Central memory CD8-positive, alpha-beta T cell (primary cell): ENCODE results near the gene MUC4.
A peak's percentile ranks its signal among the peaks of the same experiment; 100 is the strongest.
"Not testable (repeated sequence)": the region's sequence is repeated elsewhere in the genome, so short reads cannot be mapped to it uniquely, and the experiment has no call there.

ENCODE experiments used
- ATAC-seq: fragments of 150-1000 bp; cut with Tn5 transposase; replicated peaks from 2 replicates; pipeline ENCODE4 v1.10.0; 2022; ENCODE audit warnings: mild to moderate bottlenecking, moderate FRiP score, moderate number of reproducible peaks; ENCODE audit not compliant: poor library complexity, severe bottlenecking; ENCODE audit errors: extremely low read depth
- DNase-seq, 2 donors: peaks; one replicate each; pipeline ENCODE4 v3.0.0; 2021; ENCODE audit warnings: low spot score in 2 of 2
- H3K27ac Mint-ChIP-seq: one replicate; pipeline ENCODE4 v1.8.0; 2022; ENCODE audit warnings: low read depth, mild to moderate bottlenecking, moderate library complexity, mixed read lengths
- H3K27me3 Mint-ChIP-seq: one replicate; pipeline ENCODE4 v1.8.0; 2022; ENCODE audit warnings: mixed read lengths
- H3K36me3 Mint-ChIP-seq: one replicate; pipeline ENCODE4 v1.8.0; 2022; ENCODE audit warnings: mild to moderate bottlenecking, moderate library complexity, mixed read lengths; ENCODE audit not compliant: insufficient read depth
- H3K4me1 Mint-ChIP-seq: one replicate; pipeline ENCODE4 v1.8.0; 2022; ENCODE audit warnings: mixed read lengths
- H3K4me3 Mint-ChIP-seq: one replicate; pipeline ENCODE4 v1.8.0; 2022; ENCODE audit warnings: mild to moderate bottlenecking, moderate library complexity, mixed read lengths
- H3K9me3 Mint-ChIP-seq: one replicate; pipeline ENCODE4 v1.8.0; 2022; ENCODE audit warnings: mixed read lengths

The MUC4 gene

GRCh38 chr3:195746346-195746745, 65.4 kb downstream of the MUC4 start:
- Mint-ChIP-seq H3K4me3 (no peak overlapping the region), H3K4me1 (peaks cover 13% of the 10 kb centered on the region), H3K27ac (no peak overlapping the region), H3K27me3 (peaks cover 8% of the 10 kb centered on the region), H3K9me3 (no peaks in the 10 kb centered on the region), H3K36me3 (peaks cover 2% of the 10 kb centered on the region)
- ATAC-seq (no peak), DNase-seq (no peak)

DNA sequence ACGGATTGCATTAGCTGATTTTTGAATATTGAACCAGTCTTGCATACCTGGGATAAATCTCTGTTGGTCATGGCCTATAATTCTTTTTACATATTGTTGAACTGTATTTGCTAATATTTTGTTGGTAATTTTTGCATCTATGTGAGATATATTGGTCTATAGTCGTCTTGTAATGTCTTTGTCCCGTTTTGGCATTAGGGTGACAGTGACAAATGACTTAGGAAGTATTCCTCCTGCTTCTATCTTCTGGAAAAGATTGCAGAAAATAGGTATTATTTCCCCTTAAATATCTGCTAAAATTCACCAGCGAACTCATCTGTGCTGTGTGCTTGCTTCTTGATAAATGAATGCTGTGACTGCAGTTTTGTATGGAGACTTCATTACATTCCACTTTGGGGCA, 67.3 kb downstream of the MUC4 start:
- Mint-ChIP-seq H3K27ac (no peak overlapping the region), H3K4me3 (no peak overlapping the region)

GRCh38 chr3:195739561-195740111, 72.1 kb downstream of the MUC4 start:
- no peak for ATAC-seq
- H3K27ac Mint-ChIP-seq, result no peak overlapping the region
- no peak overlapping the region for H3K4me3 Mint-ChIP-seq
- H3K4me1 Mint-ChIP-seq, result no peaks in the 10 kb centered on the region
- no peak for DNase-seq
- no peaks in the 10 kb centered on the region for H3K9me3 Mint-ChIP-seq
- H3K27me3 Mint-ChIP-seq, result peaks cover 9% of the 10 kb centered on the region
- H3K36me3 Mint-ChIP-seq, result peaks cover 7% of the 10 kb centered on the region

More for the DNA sequence above, 67.3 kb downstream of the MUC4 start:
- Mint-ChIP-seq H3K27me3 (peaks cover 9% of the 10 kb centered on the region), H3K36me3 (peaks cover 4% of the 10 kb centered on the region), H3K4me1 (peaks cover 13% of the 10 kb centered on the region), H3K9me3 (no peaks in the 10 kb centered on the region)
- no peak for DNase-seq
- ATAC-seq, result no peak

DNA sequence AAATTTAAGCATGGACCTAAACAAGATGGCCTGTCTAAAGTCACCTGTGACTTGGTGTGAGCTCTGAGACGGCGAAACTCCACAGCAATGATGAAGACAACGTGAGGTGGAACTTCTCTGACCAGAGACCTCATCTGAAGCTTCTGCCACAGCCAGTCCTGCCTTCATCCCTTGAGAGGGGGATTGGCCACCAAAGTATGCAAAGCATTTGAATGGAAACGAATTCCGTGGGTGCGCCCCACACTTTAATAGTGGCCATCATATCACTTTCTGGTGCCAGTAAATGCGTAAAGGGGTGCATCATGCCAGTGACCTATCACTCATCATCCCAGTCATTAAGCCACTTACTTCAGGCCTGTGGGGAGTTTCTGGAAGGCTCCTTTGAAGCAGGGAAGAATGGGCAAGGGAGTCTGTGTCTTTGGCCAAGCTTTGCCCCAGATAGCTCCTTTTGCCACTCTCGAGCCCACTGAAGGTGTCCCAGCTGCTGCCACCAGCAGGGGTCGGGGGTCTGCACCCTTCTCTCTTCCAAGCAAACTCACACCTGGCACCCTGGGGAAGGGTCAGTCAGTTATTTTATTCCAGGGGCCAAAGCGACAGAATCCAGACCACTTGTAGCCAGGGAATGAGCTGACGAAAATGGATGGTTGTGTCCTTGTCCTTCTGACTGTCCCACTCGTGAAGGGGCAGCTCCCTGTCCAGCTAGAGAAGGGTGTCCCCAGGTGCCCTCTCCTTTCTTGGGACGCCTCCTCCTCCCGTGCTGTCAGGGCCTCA, 73.3 kb downstream of the MUC4 start:
- H3K36me3 Mint-ChIP-seq, result peaks cover 4% of the 10 kb centered on the region
- H3K27me3 Mint-ChIP-seq, result peaks cover 9% of the 10 kb centered on the region
- no peaks in the 10 kb centered on the region for H3K9me3 Mint-ChIP-seq
- ATAC-seq (no peak), DNase-seq (no peak)
- no peak overlapping the region for H3K4me3 Mint-ChIP-seq
- no peak overlapping the region for H3K27ac Mint-ChIP-seq
- H3K4me1 Mint-ChIP-seq, result no peaks in the 10 kb centered on the region

DNA sequence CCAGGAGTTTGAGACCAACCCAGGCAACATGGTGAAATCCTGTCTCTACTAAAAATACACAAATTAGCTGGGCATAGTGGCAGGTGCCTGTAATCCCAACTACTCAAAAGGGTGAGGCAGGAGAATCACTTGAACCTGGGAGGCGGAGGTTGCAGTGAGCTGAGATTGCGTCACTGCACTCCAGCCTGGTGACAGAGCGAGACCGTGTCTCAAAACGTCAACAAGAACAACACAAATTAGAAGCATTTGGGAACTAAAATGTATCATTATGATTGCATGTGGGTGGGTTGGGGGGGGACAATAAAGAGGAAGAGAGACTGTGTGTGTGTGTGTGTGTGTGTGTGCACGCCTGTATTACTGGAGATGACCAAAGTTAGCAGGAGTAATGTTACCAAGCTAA, 73.9 kb downstream of the MUC4 start:
- ATAC-seq, H3K4me1 Mint-ChIP-seq, H3K4me3 Mint-ChIP-seq, H3K27me3 Mint-ChIP-seq, H3K36me3 Mint-ChIP-seq, H3K9me3 Mint-ChIP-seq, H3K27ac Mint-ChIP-seq, DNase-seq: not testable (repeated sequence)

DNA sequence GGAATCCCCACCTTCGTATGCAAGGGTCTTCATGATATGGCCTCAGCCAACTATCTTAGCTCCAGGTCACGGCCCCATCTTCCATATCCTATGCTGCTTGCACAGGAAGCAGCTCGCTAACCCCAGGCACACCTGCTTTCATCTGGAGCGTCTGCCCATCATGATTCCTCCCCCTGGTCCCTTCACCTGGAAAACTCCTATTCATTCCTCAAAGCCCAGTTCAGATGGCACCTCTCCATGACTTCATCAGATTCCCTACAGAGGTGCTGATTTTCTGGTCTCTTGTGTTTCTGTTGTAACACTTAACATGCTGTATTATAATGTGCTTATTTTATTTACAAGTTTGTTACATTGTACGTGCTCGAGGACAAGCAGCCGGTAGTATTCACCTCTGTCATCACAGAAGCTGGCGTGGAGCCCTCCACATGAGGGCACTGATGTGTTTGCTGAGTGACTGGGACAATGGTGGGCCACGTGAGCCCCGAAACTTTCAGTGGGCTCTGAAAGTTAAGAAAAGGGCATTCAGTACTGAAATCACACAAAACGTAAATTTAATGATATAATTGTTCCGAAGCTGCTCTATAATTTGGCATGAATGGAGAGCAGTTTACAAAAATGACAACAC, 74.8 kb downstream of the MUC4 start:
- no peak for ATAC-seq
- Mint-ChIP-seq H3K4me3 (no peak overlapping the region), H3K36me3 (peaks cover 6% of the 10 kb centered on the region), H3K27me3 (peaks cover 7% of the 10 kb centered on the region), H3K9me3 (no peaks in the 10 kb centered on the region), H3K4me1 (no peaks in the 10 kb centered on the region), H3K27ac (no peak overlapping the region)
- DNase-seq, result no peak

DNA sequence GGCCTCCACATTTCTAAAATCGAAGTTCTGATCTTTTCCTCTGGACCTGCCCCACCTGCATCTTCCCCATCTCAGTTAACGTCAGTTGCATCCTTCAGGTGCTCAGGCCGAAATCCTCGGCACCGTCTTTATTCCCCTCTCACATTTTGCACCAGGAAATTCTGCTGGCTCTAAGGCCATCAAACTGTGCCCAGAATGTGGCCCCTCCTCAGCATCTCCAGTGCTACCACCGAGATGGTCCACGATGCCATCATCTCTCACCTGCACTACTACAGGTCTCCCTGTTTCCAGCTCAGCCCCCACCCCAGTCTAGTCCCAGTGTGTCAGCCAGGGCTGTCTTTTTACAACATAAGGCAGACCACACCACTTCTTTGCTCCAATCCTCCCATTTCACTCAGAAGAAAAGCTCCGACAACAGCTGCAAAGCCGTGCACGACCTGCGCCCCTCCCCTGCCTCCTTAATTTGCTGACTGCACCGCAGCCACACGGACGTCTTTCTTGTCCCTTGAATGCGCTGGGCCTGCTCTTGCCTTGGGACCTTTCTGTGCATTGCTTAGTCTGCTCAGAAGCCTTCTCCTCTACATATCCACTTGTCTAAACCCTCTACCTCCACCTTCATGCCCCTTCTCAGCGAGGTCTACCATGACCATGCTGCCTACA, 76.6 kb downstream of the MUC4 start:
- Mint-ChIP-seq H3K36me3 (peaks cover 5% of the 10 kb centered on the region), H3K27ac (no peak overlapping the region)
- ATAC-seq, result no peak

DNA sequence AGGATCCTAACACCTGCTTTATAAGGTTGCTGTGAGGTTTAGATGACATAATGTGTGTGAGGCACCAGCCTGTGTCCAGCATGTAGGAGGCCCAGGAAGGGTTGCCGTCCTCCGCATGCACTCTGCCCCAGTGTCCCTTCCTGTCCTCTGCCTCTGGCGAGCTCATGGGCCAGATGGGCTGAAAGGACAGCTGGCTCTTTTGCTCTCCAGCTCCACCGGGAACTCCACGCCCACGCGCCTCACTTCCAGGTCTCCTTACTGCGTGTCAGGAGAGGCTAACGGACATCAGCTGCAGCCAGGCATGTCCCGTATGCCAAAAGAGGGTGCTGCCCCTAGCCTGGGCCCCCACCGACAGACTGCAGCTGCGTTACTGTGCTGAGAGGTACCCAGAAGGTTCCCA, 78.8 kb downstream of the MUC4 start:
- Mint-ChIP-seq H3K27me3 (peaks cover 18% of the 10 kb centered on the region), H3K27ac (no peak overlapping the region), H3K4me3 (no peak overlapping the region), H3K9me3 (no peaks in the 10 kb centered on the region), H3K4me1 (no peaks in the 10 kb centered on the region), H3K36me3 (peaks cover 6% of the 10 kb centered on the region)
- DNase-seq, result no peak
- ATAC-seq, result no peak

More for the DNA sequence above, 76.6 kb downstream of the MUC4 start:
- H3K9me3 Mint-ChIP-seq, result no peaks in the 10 kb centered on the region
- no peaks in the 10 kb centered on the region for H3K4me1 Mint-ChIP-seq
- no peak for DNase-seq
- no peak overlapping the region for H3K4me3 Mint-ChIP-seq
- H3K27me3 Mint-ChIP-seq, result no peaks in the 10 kb centered on the region

- Mint-ChIP-seq H3K27me3 (peaks cover 18% of the 10 kb centered on the region), H3K4me3 (no peak overlapping the region)
These were observed 80.3 kb downstream of the MUC4 start for GRCh38 chr3:195731356-195731905.

GRCh38 chr3:195729476-195730251, 82.1 kb downstream of the MUC4 start:
- H3K4me1 Mint-ChIP-seq, result no peaks in the 10 kb centered on the region
- ATAC-seq (no peak), DNase-seq (no peak)
- H3K36me3 Mint-ChIP-seq, result peaks cover 6% of the 10 kb centered on the region
- H3K27me3 Mint-ChIP-seq, result peaks cover 26% of the 10 kb centered on the region
- no peak overlapping the region for H3K4me3 Mint-ChIP-seq
- no peak overlapping the region for H3K27ac Mint-ChIP-seq
- no peaks in the 10 kb centered on the region for H3K9me3 Mint-ChIP-seq

More at GRCh38 chr3:195731356-195731905, 80.3 kb downstream of the MUC4 start:
- Mint-ChIP-seq H3K4me1 (no peaks in the 10 kb centered on the region), H3K27ac (peak overlapping the region; percentile 40), H3K9me3 (no peaks in the 10 kb centered on the region), H3K36me3 (peaks cover 6% of the 10 kb centered on the region)
- no peak for DNase-seq
- ATAC-seq, result no peak

- not testable (repeated sequence) for H3K4me1 Mint-ChIP-seq, H3K4me3 Mint-ChIP-seq, DNase-seq, ATAC-seq, H3K36me3 Mint-ChIP-seq, H3K9me3 Mint-ChIP-seq, H3K27ac Mint-ChIP-seq
- H3K27me3 Mint-ChIP-seq, result peaks cover 26% of the 10 kb centered on the region
These were observed 82.9 kb downstream of the MUC4 start for GRCh38 chr3:195728789-195729188.

DNA sequence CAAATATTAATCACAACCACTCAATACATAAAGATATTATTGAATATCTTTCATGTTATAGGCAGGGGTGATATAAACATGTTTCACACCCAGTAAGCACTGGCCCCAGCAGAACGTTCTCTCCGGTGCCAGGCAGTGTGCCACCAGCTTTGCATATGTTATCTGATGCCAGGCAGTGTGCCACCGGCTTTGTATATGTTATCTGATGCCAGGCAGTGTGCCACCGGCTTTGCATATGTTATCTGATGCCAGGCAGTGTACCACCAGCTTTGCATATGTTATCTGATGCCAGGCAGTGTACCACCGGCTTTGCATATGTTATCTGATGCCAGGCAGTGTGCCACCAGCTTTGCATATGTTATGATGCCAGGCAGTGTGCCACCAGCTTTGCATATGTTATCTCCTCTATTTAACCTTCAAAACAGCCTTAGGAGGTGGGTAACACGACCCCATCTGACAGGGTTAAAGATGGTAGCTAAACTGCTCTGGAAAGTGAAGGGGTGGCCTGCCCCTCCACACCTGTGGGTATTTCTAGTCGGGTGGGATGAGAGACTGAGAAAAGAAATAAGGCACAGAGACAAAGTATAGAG, 84.0 kb downstream of the MUC4 start:
- no peaks in the 10 kb centered on the region for H3K9me3 Mint-ChIP-seq
- peaks cover 6% of the 10 kb centered on the region for H3K36me3 Mint-ChIP-seq
- DNase-seq (no peak), ATAC-seq (no peak)
- peaks cover 26% of the 10 kb centered on the region for H3K27me3 Mint-ChIP-seq
- H3K4me3 Mint-ChIP-seq, result no peak overlapping the region
- H3K4me1 Mint-ChIP-seq, result no peaks in the 10 kb centered on the region
- H3K27ac Mint-ChIP-seq, result no peak overlapping the region
